GM06990 (cell line): ENCODE measurements around the gene KANSL1L.

Experiments
- DNase-seq: peaks from one replicate; pipeline ENCODE4 v3.0.0-alpha.2; 2011; ENCODE audit not compliant: insufficient read length; ENCODE audit errors: extremely low read depth
- H3K27me3 ChIP-seq: replicated peaks from 2 replicates; pipeline ENCODE4 v1.6.0; 2011; ENCODE audit warnings: low read length; ENCODE audit not compliant: control insufficient read depth, insufficient read depth
- H3K36me3 ChIP-seq: 2 replicates; pipeline ENCODE4 v1.5.1; 2011; ENCODE audit warnings: low read length; ENCODE audit not compliant: control insufficient read depth, insufficient read depth
- H3K4me3 ChIP-seq: replicated peaks from 2 replicates; pipeline ENCODE4 v1.5.1; 2011; ENCODE audit warnings: low read depth, mild to moderate bottlenecking, control low read depth, low read length
- TF ChIP-seq, protein P1 (sequence below): IDR thresholded peaks from 2 replicates; pipeline ENCODE4 v1.5.1; 2011; ENCODE audit warnings: low read length, control low read depth, mild to moderate bottlenecking, inconsistent platforms; ENCODE audit not compliant: insufficient read depth, poor library complexity, severe bottlenecking

Gene KANSL1L

DNA sequence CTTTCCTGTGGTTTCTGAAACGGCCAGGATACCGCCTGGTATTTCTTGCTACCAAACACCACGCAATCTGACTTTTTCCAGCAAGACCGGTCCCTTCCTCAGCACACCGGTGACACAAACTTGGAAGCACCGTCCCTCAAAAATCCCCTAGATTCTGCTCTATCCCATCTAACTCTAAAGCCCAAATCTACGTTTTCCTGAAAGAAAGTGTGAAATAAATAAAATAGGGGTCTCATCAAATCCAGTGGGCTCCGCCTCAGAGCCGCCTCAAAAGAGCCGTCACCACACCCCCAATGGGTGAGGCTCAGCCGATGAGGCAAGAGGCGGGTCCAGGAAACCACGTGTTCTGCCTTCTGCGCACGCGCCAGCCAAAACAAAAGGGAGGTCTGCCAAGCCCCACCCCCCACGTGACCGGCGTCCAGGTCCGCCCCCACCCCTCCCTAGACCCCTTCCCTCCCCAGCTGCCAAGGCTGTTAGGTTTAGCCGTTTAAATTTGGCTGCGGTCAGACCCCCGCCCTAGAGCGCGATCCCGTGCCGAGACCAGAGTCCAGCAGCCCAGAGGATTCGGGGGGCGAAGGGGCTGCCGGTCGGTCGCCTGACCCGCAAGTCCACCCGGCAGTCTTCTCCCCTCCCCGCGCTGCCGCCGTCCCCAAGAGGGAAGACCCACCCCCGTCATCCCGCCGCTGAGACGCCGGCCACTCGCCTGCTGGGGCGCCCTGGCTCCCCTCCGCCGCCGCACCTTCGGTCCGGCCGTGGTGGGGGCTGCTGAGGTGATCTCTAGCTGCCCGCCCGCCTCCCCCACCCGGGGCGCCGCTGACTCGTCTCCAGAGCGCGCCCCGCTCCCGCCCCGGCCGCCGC is 534 bp downstream of the KANSL1L start:
- no peaks in the 10 kb centered on the region for H3K27me3 ChIP-seq
- H3K36me3 ChIP-seq: no peaks in the 10 kb centered on the region
- DNase-seq: peak; percentile 91
- TF ChIP-seq, protein P1, sequence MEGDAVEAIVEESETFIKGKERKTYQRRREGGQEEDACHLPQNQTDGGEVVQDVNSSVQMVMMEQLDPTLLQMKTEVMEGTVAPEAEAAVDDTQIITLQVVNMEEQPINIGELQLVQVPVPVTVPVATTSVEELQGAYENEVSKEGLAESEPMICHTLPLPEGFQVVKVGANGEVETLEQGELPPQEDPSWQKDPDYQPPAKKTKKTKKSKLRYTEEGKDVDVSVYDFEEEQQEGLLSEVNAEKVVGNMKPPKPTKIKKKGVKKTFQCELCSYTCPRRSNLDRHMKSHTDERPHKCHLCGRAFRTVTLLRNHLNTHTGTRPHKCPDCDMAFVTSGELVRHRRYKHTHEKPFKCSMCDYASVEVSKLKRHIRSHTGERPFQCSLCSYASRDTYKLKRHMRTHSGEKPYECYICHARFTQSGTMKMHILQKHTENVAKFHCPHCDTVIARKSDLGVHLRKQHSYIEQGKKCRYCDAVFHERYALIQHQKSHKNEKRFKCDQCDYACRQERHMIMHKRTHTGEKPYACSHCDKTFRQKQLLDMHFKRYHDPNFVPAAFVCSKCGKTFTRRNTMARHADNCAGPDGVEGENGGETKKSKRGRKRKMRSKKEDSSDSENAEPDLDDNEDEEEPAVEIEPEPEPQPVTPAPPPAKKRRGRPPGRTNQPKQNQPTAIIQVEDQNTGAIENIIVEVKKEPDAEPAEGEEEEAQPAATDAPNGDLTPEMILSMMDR: peak; percentile 3
- H3K4me3 ChIP-seq: peak overlapping the region; percentile 97

DNA sequence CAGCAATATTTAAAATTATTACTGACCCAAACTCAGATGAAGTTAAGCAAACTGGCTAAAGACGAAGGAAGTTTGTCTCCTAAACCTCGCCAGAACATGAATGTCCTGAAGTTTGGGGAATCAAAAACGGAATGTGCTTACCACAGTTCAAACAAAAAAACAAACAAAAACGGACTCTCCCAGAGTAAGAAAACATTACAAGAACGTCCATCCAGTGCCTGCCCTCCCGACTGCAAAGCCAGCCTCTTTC is 1.1 kb downstream of the KANSL1L start:
- Histone ChIP-seq H3K36me3 (no peaks in the 10 kb centered on the region), H3K27me3 (no peaks in the 10 kb centered on the region), H3K4me3 (peak overlapping the region; percentile 97)
- TF ChIP-seq, protein P1: no peak
- peak; percentile 23 for DNase-seq

DNA sequence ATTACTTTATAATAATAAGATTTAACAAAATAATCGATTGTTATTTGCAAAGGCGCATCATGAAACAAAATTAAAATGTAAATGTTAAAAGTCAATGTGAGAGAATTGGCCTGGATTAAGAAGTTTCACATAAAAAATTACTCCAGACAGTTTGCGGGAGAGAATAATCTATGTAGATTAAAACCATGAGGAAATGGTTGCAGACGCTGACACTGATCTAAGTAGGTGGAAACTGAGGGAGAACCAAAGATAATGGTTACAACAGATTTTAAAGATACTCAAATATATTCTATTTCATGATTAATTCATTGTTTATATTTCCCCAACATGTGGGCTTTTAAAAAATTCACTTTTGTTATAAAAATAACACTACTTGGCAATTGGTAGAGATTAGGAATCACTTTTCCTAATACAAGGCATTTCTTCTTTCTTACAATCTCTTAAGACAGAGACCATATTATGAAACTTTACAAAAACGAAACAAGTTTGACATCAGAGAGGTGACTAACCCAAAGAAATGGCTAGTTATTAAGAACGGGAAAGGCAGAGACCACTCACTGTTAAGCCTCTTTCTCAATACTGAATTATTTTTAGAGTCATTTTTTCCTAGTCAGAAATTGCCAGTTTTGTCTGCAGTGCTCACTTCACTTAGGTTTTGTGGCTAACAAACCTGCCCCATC is 1.6 kb downstream of the KANSL1L start:
- Histone ChIP-seq H3K27me3 (no peaks in the 10 kb centered on the region), H3K36me3 (no peaks in the 10 kb centered on the region), H3K4me3 (peak overlapping the region; percentile 97)
- DNase-seq: peak; percentile 24
- TF ChIP-seq, protein P1: no peak

DNA sequence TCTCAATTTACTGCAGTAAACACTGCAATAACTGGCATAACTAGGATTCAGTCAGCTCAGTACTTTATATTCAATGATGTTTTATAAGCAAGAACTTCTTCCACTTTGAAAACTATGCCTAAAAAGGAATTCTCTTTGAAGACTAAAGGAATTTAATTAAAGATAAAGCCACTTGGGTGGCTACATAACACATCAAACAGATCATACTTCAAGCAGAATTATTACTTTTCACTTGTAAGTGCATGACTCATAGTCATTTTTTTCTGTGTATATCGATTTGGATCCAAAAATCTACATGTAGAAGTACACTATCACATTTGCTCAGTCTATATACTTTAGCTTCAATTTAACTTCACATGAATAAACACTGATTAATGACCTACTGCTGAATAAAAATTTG is 4.0 kb downstream of the KANSL1L start:
- Histone ChIP-seq H3K36me3 (no peaks in the 10 kb centered on the region), H3K27me3 (no peaks in the 10 kb centered on the region), H3K4me3 (no peak overlapping the region)
- no peak for DNase-seq
- TF ChIP-seq, protein P1: no peak

DNA sequence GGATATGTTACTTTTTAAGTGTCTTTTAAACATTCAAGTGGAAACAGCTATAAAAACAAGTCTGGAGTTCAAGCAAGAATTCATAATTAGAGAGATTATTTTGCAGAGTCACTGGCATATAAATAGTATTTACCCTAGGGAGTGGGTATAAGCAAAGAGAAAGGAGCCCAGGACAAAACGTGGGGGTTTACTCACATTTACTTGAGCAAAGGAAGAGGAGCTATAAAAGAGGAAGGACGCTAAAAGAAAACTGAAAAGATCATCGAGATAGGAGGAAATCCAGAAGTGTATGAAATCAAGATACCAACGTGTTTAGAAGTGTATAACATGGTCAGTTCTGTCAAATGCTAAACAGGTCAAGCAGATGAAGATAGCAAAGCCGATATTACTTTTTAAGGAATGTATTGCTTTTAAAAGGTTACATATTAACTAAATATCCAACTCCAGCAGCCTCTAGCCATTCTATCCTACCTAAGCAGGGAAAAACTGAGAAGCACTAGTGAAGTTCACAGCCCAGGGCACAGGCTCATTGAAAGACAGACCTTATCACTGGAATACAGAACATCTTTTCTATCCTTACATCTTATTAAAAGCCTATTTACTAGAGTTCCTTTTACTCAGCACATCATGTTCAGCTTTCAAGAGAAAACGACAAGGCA is 8.6 kb downstream of the KANSL1L start:
- Histone ChIP-seq H3K4me3 (no peak overlapping the region), H3K36me3 (no peaks in the 10 kb centered on the region), H3K27me3 (no peaks in the 10 kb centered on the region)
- TF ChIP-seq, protein P1: no peak
- DNase-seq: no peak
